ENCODE results near the gene SPTLC1.
"Not testable (repeated sequence)": the region's sequence is repeated elsewhere in the genome, so short reads cannot be mapped to it uniquely, and the experiment has no call there.

SPTLC1 gene, protein sequence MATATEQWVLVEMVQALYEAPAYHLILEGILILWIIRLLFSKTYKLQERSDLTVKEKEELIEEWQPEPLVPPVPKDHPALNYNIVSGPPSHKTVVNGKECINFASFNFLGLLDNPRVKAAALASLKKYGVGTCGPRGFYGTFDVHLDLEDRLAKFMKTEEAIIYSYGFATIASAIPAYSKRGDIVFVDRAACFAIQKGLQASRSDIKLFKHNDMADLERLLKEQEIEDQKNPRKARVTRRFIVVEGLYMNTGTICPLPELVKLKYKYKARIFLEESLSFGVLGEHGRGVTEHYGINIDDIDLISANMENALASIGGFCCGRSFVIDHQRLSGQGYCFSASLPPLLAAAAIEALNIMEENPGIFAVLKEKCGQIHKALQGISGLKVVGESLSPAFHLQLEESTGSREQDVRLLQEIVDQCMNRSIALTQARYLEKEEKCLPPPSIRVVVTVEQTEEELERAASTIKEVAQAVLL

DNA sequence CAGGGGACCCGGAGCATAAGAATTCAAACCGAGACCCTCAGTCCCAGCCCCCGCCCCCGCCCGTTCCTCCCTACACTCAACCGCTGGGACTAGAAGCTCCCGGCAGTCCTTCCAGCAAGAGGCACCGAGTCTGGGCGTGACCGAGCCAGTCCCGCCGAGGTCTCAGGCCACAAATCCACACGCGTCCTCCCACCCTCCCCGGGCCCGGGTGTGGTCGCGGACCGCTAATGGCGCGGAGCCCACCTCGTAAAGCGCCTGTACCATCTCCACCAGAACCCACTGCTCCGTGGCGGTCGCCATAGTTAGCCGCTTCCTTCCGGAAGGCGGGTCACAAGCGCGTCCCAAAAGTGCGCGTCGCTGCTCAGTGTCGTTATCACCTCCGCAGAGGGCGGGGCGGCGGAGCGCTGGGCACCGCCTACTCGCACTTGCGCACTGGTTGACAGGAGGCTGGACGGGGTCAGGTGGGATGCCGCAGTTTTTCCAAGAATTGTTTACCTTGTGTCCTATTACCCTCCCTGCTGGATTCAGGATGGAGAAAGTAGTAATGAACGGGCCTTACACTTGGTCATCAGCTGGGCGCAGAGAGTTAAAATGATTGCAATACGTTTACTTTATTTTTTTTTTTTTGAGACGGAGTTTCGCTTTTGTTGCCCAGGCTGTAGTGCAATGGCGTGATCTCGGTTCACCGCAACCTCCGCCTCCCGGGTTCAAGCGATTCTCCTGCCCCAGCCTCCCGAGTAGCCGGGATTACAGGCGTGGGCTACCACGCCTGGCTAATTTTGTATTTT is at the start of gene SPTLC1:
TSS of gene SPTLC1 (minus strand) at position 343 of the 788 bp plus-strand sequence. CDS start at position 300, 43 bp downstream.
- peak; percentile 89 to 91 for DNase-seq

DNA sequence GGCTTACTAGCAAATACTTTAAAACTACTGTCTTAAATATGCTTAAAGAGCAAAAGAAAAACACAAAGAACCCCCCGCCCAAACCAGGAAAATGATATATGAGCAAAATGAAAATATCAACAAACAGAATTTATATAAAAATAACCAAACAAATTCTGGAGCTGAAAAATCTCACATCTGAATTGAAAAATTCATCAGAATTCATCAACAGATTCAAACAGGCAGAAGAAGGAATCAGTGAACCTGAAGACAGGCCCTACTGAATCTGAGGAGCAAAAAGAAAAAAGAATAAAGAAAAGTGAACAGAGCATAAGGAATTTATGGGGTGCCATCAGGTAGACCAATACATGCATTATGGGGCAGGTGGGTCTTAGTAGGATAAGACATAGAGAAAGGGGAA is 49.8 kb upstream of the SPTLC1 start:
- no peak for DNase-seq

DNA sequence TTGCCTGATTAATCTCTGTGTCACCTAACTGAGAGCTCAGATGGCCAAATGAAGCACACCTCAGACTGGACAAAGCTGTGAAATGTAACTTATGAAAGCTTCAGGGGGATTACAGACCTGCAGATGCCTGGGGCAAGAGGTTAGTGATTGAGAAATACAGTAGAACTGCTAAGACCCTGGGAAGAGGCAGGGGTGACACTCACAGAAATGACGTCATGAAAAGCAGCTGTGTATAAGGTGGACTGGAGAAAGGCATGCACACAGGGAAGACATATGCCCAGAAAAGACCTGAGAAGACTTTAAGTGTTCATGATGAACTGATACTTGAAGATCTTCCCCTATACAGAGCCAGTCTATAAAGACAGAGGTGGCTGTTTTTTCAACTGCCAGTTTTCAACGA is 49.3 kb upstream of the SPTLC1 start:
- DNase-seq: no peak

DNA sequence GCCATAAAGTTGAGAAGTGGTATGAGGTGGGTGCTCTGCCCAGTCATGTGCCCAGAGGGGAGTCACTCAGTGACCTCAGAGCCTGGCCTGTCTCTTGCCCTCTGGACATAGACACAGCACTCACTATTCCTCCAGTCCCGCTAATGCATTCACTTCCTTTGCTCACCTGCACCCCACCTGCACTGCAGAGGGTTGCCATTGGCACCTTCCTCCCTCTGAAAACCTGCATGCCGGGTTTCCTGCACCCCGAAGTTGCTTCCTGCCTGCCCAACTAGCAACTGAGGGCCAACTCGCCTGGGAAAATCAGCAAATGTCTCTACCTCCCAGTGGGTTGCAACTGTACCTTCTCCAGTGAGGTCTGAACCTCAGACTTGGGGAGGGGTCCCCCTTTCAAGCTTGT is 48.1 kb upstream of the SPTLC1 start:
- DNase-seq: no peak

DNA sequence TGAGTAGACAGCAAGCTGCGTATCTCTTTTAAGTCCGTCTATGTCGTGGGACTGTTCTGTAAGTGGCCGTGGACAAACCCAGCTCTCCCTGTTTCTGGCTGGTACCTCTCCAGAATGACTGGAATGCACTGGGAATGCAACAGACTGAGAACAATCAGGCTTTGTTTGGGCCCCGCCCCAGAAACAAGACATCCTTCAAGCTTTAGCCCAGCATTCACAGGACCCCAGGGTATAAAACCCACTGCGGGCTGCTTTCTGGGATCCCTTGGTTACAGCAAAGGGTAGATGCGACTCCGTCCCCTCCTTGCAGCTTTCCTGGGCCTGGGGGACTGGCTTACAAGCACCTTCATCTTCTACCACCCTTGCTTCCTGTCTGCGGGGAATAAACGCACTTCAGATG is 45.6 kb upstream of the SPTLC1 start:
- no peak for DNase-seq

DNA sequence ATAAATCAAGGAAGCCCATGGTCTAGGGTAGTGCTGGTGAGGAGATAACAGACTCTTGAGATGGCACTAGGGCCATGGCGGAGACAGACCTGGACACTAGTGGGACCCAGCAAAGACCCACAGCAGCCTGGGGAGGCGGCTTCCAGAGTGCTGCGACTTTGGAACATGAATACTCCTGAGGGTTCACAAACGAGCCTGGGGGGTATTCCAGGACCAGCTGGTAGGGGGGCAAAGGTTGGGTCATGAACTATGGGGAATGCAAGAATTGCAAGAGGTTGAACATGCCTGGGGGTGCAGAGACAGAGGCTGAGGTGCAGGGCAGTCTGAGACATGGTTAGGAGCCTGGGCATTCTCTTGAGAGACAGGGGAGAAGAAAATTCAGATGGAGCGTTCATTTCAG is 43.8 kb upstream of the SPTLC1 start:
- DNase-seq: no peak

DNA sequence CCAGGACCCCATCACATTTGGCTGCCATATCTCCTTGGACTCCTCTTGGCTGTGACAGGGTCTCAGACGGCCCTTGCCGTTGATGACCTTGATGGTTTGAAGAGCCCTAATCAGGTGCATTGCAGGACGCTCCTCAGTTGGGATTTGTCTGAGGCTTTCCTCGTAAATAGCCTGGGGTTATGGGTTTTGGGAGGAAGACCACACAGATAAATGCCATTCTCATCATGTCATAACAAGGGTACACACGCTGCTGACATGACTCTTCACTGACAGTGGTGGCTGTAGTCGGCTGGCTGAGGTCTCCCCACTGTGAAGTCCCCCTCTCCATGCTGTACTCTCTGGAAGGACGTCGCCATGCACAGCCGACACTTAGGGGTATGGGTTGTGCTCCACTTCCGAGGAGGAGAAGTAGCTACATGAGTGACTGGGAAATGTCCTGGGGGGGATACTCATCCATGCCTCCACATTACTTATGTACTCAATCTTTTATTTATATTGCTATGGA is 42.9 kb upstream of the SPTLC1 start:
- DNase-seq: no peak

DNA sequence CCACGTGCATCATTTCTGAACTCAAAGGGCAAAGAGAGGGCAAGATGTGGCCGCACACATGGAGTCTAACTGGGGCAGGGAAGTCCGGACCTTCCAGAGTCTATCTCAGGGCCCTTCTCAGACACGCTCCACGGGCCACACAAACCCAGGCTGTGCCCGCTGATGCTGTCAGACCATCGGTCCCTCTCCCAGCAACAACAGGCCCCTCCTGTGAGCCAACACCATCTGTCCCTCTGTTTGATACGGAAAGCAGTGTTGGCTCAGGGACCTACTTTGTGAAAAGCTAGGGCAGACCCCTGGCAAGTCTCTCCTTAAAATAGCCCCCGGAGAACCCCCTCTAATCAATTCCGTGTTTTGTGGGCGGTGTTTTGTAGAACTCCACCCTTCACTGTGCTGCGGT is 40.5 kb upstream of the SPTLC1 start:
- DNase-seq: not testable (repeated sequence)

DNA sequence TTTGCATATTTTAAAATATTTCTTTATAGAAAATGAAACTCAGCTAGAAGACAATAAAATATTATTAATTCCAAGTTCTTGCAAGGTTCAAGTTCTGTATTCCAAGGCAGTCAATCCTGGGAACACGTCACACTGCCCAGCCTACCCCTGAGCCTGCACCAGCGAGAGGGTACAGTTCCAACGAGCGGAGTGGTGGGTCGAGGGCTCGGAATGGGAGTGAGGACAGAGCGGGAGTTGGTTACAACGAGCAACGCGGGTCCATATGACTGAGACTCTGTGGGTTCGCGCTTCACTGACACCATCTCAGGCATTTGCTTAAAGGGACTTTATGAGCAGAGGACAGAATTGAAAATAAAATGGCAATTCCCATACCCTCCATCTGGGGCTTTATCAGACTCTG is 40.0 kb upstream of the SPTLC1 start:
- DNase-seq: no peak

DNA sequence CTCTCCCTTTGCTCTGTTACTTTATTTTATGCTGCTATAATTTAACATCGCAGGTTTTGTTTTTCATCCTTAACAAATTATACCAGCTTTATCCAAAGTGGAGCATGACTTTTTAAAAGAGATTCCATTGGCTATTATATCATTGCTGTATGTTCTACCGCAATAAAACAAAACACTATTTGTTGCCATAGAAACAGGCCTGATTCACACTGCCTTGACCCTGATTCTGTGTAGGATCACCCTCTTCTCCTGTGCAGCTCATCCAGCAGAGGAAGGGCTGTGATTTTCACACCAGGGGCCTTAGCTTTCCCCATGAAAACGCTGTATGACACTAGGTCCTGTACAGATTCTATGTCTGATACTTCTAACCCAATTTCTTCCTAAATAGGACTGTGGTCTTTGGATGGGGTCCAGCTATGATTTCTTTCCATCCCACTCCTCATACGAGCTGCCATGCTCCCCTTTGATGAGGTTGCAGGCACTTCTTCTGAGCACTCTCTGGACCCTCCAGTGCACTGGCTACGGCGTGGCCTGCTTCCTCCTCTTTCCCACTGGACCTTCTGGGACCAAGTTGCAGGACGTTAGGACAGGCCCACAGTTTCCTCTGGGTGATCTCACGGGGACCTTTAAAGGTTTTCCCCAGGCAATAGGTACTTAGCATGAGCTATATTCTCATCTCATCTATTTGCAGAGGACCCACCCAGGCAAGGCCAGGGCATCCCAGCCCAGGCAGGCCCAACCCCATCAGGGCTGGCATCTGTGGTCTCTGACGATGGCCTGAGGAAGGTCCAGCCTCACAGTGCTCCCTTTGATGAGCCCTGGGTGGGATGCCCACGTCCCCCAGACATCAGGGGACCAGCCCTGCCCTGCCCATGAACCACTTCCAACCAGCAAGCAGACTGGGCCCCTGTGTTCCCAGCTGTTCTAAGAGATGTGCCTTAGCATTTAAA is 38.5 kb upstream of the SPTLC1 start:
- DNase-seq: not testable (repeated sequence)

DNA sequence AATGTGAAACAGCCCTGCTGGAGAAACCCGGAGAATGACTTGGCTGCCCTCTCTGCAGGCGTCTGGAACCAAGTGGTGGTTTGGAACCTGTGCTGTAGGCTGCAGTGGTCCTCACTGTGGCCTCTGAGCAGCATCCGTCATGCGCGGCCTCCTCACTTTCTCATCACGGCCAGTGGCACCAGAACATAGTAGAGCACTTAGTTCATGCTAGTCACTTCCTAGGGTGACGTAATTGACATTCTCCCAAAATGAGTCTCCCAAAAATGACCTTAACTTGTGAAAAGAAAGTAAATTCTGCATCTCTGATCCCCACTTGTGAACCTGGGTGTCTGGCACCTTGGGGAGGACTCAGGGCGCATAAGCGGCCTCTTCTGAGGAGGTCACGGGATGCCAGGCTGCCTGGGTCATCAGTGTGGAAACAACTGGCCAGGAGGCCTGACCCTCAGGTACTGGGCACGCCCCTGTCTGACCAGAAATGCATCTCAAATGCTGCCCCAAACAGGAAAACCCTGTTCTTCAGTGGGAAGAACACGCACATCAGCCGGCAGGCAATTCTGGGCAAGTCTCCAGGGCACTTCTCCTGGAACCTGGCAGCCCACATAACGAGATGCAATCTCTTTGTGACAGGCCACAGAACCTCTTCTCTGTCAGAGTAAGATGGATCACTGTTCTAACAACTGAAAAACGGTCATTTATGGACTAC is 36.6 kb upstream of the SPTLC1 start:
- DNase-seq: no peak

DNA sequence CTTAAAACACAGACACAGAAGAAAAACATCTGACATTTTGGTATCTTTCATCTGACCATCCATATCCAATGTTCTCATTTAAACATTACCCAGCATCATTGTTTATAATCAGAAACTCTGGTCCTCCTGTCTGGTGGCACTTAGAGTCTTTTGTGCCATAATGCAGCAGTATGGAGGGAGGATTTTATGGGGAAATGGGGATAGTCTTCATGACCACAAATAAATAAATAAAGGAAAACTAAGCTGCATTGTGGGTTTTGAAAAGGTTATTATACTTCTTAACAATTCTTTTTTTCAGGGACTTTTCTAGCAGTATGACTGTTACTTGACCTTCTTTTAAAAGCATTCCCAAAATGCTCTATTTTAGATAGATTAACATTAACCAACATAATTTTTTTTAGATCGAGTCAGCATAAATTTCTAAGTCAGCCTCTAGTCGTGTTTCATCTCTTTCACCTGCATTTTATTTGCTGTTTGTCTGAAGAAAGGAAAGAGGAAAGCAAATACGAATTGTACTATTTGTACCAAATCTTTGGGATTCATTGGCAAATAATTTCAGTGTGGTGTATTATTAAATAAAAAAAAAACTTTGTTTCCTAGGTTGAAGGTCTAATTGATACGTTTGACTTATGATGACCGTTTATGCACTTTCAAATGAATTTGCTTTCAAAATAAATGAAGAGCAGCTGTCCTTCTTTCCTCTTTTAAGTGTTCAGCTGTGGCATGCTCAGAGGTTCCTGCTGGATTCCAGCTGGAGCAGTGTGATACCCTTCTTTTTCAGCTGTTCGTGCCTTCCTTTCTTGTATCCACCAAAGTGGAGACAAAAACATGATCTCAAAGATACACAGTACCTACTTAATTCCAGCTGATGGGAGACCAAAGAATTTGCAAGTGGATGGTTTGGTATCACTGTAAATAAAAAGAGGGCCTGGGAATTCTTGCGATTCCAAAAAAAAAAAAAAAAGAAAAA is 35.6 kb upstream of the SPTLC1 start:
- not testable (repeated sequence) for DNase-seq

DNA sequence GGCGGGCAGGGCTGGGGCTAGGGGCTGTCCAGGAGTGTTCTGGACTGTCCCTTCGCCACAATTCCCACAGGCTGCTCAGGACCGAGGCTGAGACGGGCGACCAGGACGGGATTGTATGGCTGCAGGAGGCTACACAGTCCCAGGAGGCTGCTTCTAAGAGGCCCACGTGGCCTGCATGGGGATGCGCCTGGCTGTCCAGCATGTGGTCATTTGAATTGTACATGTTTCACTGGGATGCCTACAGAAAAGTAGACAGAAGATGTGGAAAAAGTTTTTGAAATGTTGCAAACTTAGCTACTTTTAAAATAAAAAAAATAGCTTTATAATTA is 32.6 kb upstream of the SPTLC1 start:
- DNase-seq: no peak

DNA sequence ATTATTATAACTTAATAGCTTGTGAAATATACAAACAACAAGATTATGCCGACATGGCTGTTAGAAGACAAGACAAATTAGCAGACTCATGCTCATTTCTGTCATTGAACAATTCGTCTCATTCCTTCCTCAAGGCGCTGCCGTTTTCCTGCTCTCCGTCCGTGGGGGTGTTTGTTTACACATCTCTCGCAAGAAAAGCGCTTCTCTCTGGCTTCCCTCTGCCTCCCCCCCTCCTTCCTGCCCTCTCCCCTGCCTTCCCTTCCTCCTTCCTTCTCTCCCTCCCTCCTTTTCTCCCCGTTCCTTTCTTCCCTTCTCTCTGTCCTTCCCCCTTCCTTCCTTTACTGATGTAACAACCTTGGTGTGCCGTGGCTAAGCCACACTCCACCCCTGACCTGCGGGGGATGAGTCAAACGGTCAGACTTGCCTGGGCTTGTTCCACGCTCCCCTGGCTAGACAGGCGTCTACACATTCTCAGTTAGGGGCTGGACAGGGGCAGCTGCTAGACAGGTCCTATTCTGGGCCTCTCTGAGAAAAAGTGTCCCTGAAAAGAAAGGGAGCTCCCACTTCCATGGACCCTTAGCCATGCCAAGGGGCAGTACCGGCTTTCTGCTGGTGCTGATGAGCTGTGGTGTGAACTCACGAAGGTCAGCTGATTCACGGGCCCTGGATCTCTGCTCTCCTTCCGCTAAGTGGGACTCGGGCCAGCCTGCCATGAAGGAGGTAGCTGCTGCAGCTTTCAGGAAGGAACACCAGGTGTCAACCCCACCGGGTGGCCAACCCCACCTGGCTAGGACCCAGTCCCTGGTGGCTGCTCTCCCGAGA is 32.0 kb upstream of the SPTLC1 start:
- DNase-seq: no peak

DNA sequence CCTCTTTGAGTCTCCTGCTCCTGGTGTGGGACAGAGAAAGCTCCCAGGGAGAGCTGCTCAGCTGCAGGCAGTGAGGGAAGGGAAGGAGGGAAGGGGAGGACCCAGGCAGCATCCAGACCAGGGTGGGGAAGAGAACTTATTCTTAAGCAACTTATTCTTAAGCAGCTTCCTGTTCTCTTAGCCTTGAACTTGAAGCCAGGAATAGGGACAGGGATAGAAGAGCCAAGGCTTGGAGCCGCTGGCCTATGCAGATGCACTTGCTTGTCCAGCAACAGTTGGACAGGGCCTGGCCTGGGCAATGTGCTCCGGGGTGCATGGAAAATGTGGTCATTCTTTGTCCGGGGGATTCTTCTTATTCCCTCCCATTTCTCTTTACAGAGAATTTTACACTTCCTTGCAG is 31.4 kb upstream of the SPTLC1 start:
- no peak for DNase-seq

DNA sequence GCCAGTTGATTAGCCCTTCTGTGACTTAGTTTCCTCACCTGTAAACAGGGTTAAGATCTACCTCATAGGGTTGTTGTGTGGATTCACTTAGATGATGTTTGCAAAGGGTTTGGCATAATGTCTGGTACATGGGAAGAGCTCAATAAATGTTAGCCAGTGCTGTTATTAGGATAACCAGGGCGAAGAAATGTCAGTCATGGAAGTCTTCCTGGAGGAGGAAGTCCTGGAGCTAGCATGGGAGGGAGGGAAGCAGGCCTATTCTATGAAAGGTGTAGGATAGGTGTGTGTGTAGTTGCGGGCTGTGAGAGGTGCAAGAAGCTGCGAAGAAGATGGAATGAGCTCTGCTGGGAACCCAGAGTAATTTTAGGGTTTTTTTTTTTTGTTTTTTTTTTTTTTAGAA is 30.6 kb upstream of the SPTLC1 start:
- DNase-seq: not testable (repeated sequence)

DNA sequence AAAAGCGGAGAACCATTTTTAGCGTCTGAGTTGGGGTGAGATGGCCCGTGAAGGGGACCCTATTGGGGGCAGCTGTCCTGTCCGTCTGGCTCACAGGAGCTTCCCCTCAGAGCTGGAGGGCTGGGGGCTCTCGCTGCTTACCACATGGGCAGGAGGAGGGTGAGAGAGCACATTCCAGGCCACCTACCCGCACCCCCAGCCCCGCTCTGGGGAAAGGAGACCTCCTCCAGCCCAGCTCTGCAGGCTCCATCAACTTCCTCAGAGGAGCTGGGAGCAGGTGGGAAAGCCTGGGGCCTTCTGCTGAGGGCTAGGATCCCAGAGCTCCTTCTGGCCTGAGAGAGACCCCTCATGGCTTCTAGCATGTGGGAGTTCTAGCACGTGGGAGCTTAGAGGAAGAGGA is 27.1 kb upstream of the SPTLC1 start:
- DNase-seq: no peak

DNA sequence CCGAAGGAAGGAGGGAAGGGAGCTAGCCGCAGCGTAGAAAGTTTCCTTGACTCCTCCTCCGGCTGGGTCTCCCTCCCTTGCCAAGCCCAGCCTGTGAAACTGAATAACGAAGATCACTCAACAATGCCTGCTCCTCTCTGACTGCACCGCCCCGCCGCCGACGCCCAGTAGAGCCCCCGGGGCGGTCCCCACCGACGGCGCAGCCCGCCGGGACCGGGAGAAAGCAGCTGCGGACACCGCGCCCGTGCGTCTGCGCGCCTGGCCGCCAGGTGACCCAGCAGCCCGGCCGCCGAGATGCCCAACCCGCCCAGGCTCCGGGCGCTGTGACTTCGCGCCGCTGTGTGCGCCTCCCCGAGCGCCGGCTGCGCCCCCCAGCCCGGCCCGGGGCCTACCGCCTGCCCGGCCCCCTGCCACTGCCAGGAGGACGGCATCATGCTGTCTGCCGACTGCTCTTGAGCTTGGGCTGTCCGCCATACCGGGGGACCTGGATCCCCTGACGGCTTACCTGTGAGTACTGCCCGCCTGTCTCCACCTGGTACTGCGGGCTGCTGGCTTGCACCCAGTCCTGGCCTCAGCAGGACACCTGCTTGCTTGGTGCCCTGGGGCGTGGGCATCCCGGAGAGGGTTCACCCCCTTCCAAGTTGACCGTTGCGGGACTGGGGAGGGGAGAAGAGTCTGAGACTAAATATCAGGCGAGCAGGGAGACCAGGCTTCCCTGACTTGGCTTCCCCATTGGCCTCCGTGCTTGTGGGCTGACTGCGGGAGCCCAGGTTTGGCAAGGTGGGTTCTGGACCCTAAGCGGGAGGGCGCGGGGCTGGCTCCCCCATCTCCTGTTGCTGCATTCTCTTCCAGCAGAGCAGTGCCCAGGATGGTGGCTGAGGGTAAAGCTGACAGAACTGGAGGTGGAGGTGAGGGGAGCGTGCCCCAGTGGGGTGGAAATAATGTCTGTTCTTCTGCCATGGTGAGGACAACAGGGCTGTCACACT is 26.2 kb upstream of the SPTLC1 start:
- no peak for DNase-seq

DNA sequence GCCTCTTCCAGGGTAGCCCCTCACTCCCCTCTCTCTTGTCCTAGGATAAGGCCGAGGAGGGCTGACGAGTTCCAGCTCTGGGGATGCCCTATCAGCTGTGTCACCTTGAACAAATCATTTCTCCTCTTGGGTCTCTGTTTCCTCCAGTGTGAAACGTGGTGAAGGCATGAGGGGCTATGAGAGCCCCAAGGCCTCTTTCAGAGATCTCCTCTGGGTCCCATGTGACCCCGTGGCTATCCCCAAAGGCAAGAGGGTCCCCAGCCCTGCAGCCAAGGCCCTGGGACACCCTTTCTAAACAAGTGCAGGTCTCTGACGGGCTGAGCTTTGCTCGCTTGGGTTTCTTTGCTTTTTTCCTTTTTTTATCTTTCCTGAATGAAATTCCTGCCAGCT is 25.5 kb upstream of the SPTLC1 start:
- DNase-seq: no peak

Measured in stimulated activated CD4-positive, alpha-beta T cell treated with anti-CD3 and anti-CD28 coated beads, Interleukin-2, amount 100 ng/mL, for 48 hours (primary cell).